ENCODE measurements around the gene SUN2. TPM values are rescaled to one million over a fixed set of nuclear protein-coding genes. Genes with fewer than 3 reads are reported as not detected.

SUN2 gene
- total and polyA plus RNA-seq, 12 donors, result 38.6 to 178 (median 97.2) TPM

GRCh38 chr22:38700270-38700788, 55.5 kb downstream of the SUN2 start:
- peak overlapping the region; percentile 53 to 96 (median 78) for H3K4me3 ChIP-seq
- DNase-seq (peak; percentile 72 to 78), ATAC-seq (peak; percentile 5 to 46 (median 34))
- 0% methylated on average over 34 to 57 of the region's 57 CpGs for WGBS, 2 donors
- peak overlapping the region; percentile 94 to 99 (median 98) for H3K27ac ChIP-seq
- intact Hi-C loops (cut with DNase I), result loop anchor here in 1 of 10 donors (10.0 kb wide), 2 partner anchors 54 to 196 kb away; partner anchors contain the start of genes DDX17 and SUN2
- H3K9me3 ChIP-seq, result no peaks in the 10 kb centered on the region
- H3K4me1 ChIP-seq, result peaks cover 33 to 66% (median 57%) of the 10 kb centered on the region in 9 donors
- H3K27me3 ChIP-seq, result no peaks in the 10 kb centered on the region
- TF ChIP-seq CTCF (IDR thresholded peaks at IDR 0.05), result no peak
- peaks cover 0 to 4% (median 0%) of the 10 kb centered on the region in 9 donors for H3K36me3 ChIP-seq

GRCh38 chr22:38699784-38700183, 56.0 kb downstream of the SUN2 start:
- peaks cover 31 to 68% (median 53%) of the 10 kb centered on the region in 9 donors for H3K4me1 ChIP-seq
- peak overlapping the region; percentile 53 to 96 (median 78) for H3K4me3 ChIP-seq
- H3K27me3 ChIP-seq, result no peaks in the 10 kb centered on the region
- H3K27ac ChIP-seq, result peak overlapping the region; percentile 94 to 99 (median 98)
- 13% methylated on average over 6 of the region's 6 CpGs for WGBS, 2 donors
- no peak for ATAC-seq
- no peak for DNase-seq
- intact Hi-C loops (cut with DNase I), result loop anchor here in 1 of 10 donors (10.0 kb wide), 2 partner anchors 55 to 195 kb away; partner anchors contain the start of genes DDX17 and SUN2
- peaks cover 0 to 9% (median 0%) of the 10 kb centered on the region in 9 donors for H3K36me3 ChIP-seq
- no peak for TF ChIP-seq CTCF (IDR thresholded peaks at IDR 0.05)
- H3K9me3 ChIP-seq, result no peaks in the 10 kb centered on the region

GRCh38 chr22:38699143-38699542, 56.7 kb downstream of the SUN2 start:
- peak overlapping the region; percentile 53 to 96 (median 78) for H3K4me3 ChIP-seq
- no peaks in the 10 kb centered on the region for H3K27me3 ChIP-seq
- no peak for TF ChIP-seq CTCF (IDR thresholded peaks at IDR 0.05)
- intact Hi-C loops (cut with DNase I), result no loop called here
- no peak for ATAC-seq
- 37 to 44% methylated on average over 5 of the region's 5 CpGs for WGBS, 2 donors
- no peak for DNase-seq
- H3K4me1 ChIP-seq, result peaks cover 28 to 65% (median 50%) of the 10 kb centered on the region in 9 donors
- H3K27ac ChIP-seq, result peak overlapping the region in 9 of 10 donors; percentile 94 to 99 (median 98)
- no peaks in the 10 kb centered on the region for H3K9me3 ChIP-seq
- H3K36me3 ChIP-seq, result peaks cover 0 to 16% (median 0%) of the 10 kb centered on the region in 9 donors

GRCh38 chr22:38698407-38699094, 57.2 kb downstream of the SUN2 start:
- no peak for ATAC-seq
- H3K4me1 ChIP-seq, result peaks cover 28 to 69% (median 50%) of the 10 kb centered on the region in 9 donors
- H3K9me3 ChIP-seq, result no peaks in the 10 kb centered on the region
- WGBS, 2 donors, result 90 to 92% methylated on average over 13 of the region's 13 CpGs
- peak overlapping the region in 8 of 10 donors; percentile 94 to 99 (median 98) for H3K27ac ChIP-seq
- no peaks in the 10 kb centered on the region for H3K27me3 ChIP-seq
- no peak for TF ChIP-seq CTCF (IDR thresholded peaks at IDR 0.05)
- peak overlapping the region in 9 of 10 donors; percentile 68 to 96 (median 80) for H3K4me3 ChIP-seq
- no peak for DNase-seq
- intact Hi-C loops (cut with DNase I), result no loop called here
- peaks cover 0 to 19% (median 0%) of the 10 kb centered on the region in 9 donors for H3K36me3 ChIP-seq
